Small intestine (tissue), 7 donors: Measurements from ENCODE around the gene ABHD17C. TPM values are rescaled to one million over a fixed set of nuclear protein-coding genes. Genes with fewer than 3 reads are reported as not detected.
"Not testable (repeated sequence)": the region's sequence is repeated elsewhere in the genome, so short reads cannot be mapped to it uniquely, and the experiment has no call there.

Experiments
- DNase-seq, 2 donors: peaks; one replicate each; pipeline versions ENCODE4 v3.0.0 to v3.0.0-alpha.2; 2013
- FAIRE-seq: peaks from 2 replicates; lab custom pipeline; 2012; peaks lifted over from hg19 to GRCh38; lab: Jason Lieb, UNC
- H3K27ac ChIP-seq, 3 donors: one replicate each; pipeline ENCODE4 v1.5.1; 2013; ENCODE audit warnings: low read length in 2 of 3, mild to moderate bottlenecking in 2 of 3, control low read depth in 1 of 3, inconsistent platforms in 1 of 3, low read depth in 1 of 3, moderate library complexity in 1 of 3
- H3K27me3 ChIP-seq, 3 donors: one replicate each; pipeline ENCODE4 v1.6.1; 2013; ENCODE audit warnings: low read length in 3 of 3, inconsistent platforms in 1 of 3; ENCODE audit not compliant: control insufficient read depth in 3 of 3, insufficient read depth in 3 of 3
- H3K36me3 ChIP-seq, 3 donors: one replicate each; pipeline ENCODE4 v1.6.1; 2013; ENCODE audit warnings: low read length in 3 of 3, inconsistent platforms in 1 of 3, low read depth in 1 of 3, mild to moderate bottlenecking in 1 of 3, moderate library complexity in 1 of 3; ENCODE audit not compliant: control insufficient read depth in 3 of 3, insufficient read depth in 2 of 3
- H3K4me1 ChIP-seq, 3 donors: one replicate each; pipeline ENCODE4 v1.6.1; 2013; ENCODE audit warnings: low read length in 2 of 3, inconsistent platforms in 1 of 3, low read depth in 1 of 3, mild to moderate bottlenecking in 1 of 3, moderate library complexity in 1 of 3; ENCODE audit not compliant: control insufficient read depth in 3 of 3, insufficient read depth in 2 of 3
- H3K4me3 ChIP-seq, 3 donors: one replicate each; pipeline ENCODE4 v1.5.1; 2013; ENCODE audit warnings: low read length in 3 of 3, control low read depth in 1 of 3, inconsistent platforms in 1 of 3, low read depth in 1 of 3, mild to moderate bottlenecking in 1 of 3, moderate library complexity in 1 of 3
- H3K9me3 ChIP-seq, 2 donors: one replicate each; pipeline ENCODE4 v1.6.1; 2013; ENCODE audit warnings: low read depth in 1 of 2, low read length in 1 of 2; ENCODE audit not compliant: control insufficient read depth in 2 of 2, insufficient read depth in 1 of 2
- WGBS, 3 donors: extraction: QIAGEN DNeasy Blood & Tissue Kit; methylation state at CpG; one replicate each; pipeline ENCODE4 v1.1.7; 2013; 5-methylcytosine and 5-hydroxymethylcytosine counted together
- polyA plus RNA-seq, 4 donors: library from polyadenylated mRNA; stranded (reverse) in 3 of 4; unstranded in 1 of 4; fragments of 200-250 nt in 3 of 4; fragments of 120-200 nt in 1 of 4; gene quantifications; one replicate each; pipeline versions ENCODE4 v1.2.1 to v1.2.3, GENCODE V29; 2013
- donor health status: healthy with polysubstance abuse.
- donor health status: control.
- donor health status: control.
- donor health status: Bipolar disorder and iron deficiency.
- donor health status: healthy.

ABHD17C gene
- polyA plus RNA-seq, 4 donors: 27.6 to 70.0 (median 33.9) TPM

- Histone ChIP-seq H3K27ac (no peak overlapping the region), H3K4me1 (no peaks in the 10 kb centered on the region), H3K27me3 (no peaks in the 10 kb centered on the region), H3K9me3 (no peaks in the 10 kb centered on the region), H3K36me3 (no peaks in the 10 kb centered on the region), H3K4me3 (no peak overlapping the region)
- FAIRE-seq: no peak
- DNase-seq: no peak
- WGBS, 3 donors: 89 to 92% (median 92%) methylated on average over 6 of the region's 6 CpGs
These were observed 66.6 kb downstream of the ABHD17C start for GRCh38 chr15:80761754-80762153.

- not testable (repeated sequence) for DNase-seq, H3K36me3 ChIP-seq, H3K4me1 ChIP-seq, H3K9me3 ChIP-seq, H3K27ac ChIP-seq, H3K27me3 ChIP-seq, H3K4me3 ChIP-seq, FAIRE-seq
- 97 to 99% (median 98%) methylated on average over 3 of the region's 3 CpGs for WGBS, 3 donors
These were observed 68.1 kb downstream of the ABHD17C start for GRCh38 chr15:80763235-80763634.

DNA sequence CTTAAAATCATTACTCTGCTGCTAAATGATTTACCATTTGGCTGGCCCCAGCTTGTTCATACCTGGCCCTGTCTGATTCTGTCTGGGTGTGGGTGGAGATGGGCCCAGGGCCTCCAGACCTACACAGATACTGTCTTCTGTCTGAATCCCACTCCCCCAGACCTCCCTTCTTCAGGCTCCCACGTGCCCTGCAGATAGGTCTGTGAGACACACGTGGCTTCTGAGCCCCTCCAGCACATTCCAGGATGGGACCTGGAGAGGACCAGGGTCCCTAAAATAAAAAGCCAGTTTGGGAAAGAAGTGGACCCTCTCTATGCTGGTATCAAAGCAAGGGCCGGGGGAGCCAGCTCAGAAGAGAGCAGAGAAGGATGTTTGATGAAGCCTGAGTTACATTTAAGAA is 69.4 kb downstream of the ABHD17C start:
- Histone ChIP-seq H3K27ac (no peak overlapping the region), H3K4me3 (no peak overlapping the region), H3K9me3 (no peaks in the 10 kb centered on the region), H3K27me3 (no peaks in the 10 kb centered on the region), H3K4me1 (no peaks in the 10 kb centered on the region), H3K36me3 (no peaks in the 10 kb centered on the region)
- WGBS, 3 donors: 64 to 83% (median 76%) methylated on average over 3 of the region's 3 CpGs
- DNase-seq (no peak), FAIRE-seq (no peak)

DNA sequence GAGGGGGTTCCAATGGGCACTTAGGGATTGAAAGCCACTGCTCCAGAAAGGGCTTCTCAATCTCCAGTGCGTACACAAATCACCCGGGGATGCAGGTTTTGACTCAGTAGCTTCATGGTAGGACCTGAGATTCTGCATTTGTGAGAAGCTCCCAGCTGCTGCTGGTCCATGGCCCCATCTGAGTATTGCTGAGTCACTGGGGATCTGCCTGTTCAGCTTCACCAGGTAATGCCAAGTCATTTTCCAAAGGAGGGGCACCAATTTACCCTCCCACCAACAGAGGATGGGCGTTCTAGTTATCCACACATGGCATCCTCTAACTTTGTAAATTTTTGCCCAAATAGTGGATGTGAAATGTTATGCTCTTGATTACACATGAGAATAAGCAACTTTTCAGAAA is 71.2 kb downstream of the ABHD17C start:
- FAIRE-seq (no peak), DNase-seq (no peak)
- Histone ChIP-seq H3K27ac (no peak overlapping the region), H3K4me3 (no peak overlapping the region), H3K27me3 (no peaks in the 10 kb centered on the region), H3K36me3 (no peaks in the 10 kb centered on the region), H3K4me1 (no peaks in the 10 kb centered on the region), H3K9me3 (no peaks in the 10 kb centered on the region)
- WGBS, 3 donors: 91% methylated on average over 3 of the region's 3 CpGs

- no peak overlapping the region for H3K27ac ChIP-seq
- DNase-seq (no peak), FAIRE-seq (no peak)
- 76 to 94% (median 82%) methylated on average over 1 of the region's 1 CpG for WGBS, 3 donors
- H3K4me1 ChIP-seq: no peaks in the 10 kb centered on the region
- no peaks in the 10 kb centered on the region for H3K27me3 ChIP-seq
- H3K4me3 ChIP-seq: no peak overlapping the region
- no peaks in the 10 kb centered on the region for H3K36me3 ChIP-seq
- H3K9me3 ChIP-seq: no peaks in the 10 kb centered on the region
These were observed 73.0 kb downstream of the ABHD17C start for GRCh38 chr15:80768158-80768557.

DNA sequence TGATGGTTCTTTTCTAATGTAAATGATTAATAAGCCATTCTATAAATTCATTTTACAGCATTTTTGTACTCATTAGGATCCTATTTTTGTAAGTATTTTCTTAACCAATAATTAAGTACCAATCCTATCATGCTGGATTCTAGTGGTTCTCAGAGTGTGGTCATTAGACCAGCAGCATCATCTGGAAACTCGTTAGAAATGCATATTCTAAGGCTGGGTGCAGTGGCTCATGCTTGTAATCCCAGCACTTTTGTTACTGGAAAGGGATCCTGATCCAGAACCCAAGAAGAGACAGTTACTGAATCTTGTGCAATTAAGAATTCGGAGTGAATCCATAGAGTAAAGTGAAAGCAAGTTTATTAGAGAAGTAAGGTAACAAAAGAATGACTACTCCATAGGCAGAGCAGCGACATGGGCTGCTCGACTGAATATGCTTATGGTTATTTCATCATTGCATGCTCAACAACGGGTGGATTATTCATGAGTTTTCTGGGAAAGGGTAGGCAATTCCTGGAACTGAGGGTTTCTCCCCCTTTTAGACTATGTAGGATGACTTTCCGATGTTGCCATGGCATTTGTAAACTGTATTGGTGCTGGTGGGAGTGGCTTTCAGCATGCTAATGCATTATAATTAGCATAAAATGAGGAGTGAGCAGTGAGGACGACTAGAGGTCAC is 74.2 kb downstream of the ABHD17C start:
- no peaks in the 10 kb centered on the region for H3K4me1 ChIP-seq
- no peak overlapping the region for H3K4me3 ChIP-seq
- no peak overlapping the region for H3K27ac ChIP-seq
- H3K27me3 ChIP-seq: no peaks in the 10 kb centered on the region
- 83 to 86% (median 84%) methylated on average over 7 of the region's 7 CpGs for WGBS, 3 donors
- FAIRE-seq (no peak), DNase-seq (no peak)
- H3K9me3 ChIP-seq: no peaks in the 10 kb centered on the region
- H3K36me3 ChIP-seq: no peaks in the 10 kb centered on the region

GRCh38 chr15:80769829-80770705 is 75.0 kb downstream of the ABHD17C start:
- Histone ChIP-seq H3K9me3 (no peaks in the 10 kb centered on the region), H3K4me3 (no peak overlapping the region), H3K36me3 (no peaks in the 10 kb centered on the region), H3K4me1 (no peaks in the 10 kb centered on the region), H3K27ac (no peak overlapping the region), H3K27me3 (no peaks in the 10 kb centered on the region)
- FAIRE-seq (no peak), DNase-seq (no peak)
- 71 to 80% (median 78%) methylated on average over 7 of the region's 7 CpGs for WGBS, 3 donors

- no peak for FAIRE-seq
- Histone ChIP-seq H3K4me1 (no peaks in the 10 kb centered on the region), H3K36me3 (no peaks in the 10 kb centered on the region), H3K27me3 (peaks cover 0 to 3% (median 0%) of the 10 kb centered on the region in 3 donors), H3K4me3 (no peak overlapping the region), H3K27ac (no peak overlapping the region), H3K9me3 (no peaks in the 10 kb centered on the region)
- 76 to 82% (median 78%) methylated on average over 8 of the region's 8 CpGs for WGBS, 3 donors
- DNase-seq: no peak
These were observed 78.0 kb downstream of the ABHD17C start for GRCh38 chr15:80773122-80773551.
